DMS79 treated with DMSO at 0.1 percent for 48 hours (cell line): Measurements from ENCODE around the gene CALD1.

Experiments used
- DNase-seq: peaks from one replicate; lab custom pipeline; 2025; lab: John Stamatoyannopoulos, UW

The CALD1 gene

DNA sequence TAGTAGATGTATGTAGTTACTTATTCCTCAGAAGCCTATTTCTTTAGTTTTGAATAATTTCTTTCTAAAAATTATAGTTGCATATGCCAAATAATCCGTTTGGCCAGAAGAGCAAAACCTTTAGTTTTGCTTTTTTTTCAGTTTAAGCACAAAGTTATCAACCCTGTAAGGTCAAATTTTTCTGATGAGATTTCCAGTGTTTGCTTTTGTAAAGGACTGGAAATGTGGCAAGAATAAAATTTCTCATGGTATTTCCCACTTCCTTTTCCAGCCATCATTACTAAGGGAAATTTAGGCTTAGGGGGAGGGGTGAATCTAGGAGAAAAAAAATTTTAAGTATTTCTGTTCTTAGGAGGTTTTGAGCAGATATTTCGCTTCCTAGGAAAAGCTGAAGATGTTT lies 7.6 kb downstream of the CALD1 start:
- DNase-seq: no peak

DNA sequence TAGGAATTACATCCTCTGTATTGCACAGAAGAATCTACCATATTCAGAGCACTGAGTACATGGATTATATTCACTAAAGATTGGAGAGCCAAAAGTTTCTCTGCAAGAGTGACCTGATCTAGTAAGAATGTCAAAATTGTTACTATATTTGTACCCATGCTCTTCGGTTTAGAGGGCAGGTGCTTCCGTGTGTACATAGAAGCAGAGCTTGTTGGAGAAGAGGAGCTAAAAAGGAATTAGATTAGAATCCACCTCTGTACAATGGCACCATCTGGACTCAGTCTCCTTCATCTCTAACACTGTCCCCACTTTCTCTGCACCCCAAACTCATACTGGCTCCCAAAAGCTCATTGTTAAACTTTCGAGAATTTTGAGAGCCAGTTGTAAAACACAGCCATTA lies 8.3 kb downstream of the CALD1 start:
- DNase-seq: no peak

DNA sequence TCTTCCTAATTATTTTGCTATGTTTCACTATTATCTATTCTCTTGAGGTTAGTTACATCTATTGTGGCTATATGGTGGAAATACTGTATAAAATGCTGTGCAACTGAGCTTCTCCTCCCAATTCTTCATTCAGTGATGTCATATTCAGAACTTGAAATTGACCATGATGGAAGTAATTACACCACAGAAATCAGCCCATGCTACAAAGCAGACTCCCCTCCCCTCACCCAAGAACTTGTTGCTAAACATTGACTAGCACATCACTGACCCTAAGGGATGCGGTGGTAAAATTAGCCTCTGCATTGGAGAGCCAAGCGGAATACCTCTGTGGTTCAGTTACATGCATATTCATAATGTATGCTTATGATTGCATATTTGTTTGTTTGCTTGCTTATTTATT lies 8.8 kb downstream of the CALD1 start:
- DNase-seq: no peak

DNA sequence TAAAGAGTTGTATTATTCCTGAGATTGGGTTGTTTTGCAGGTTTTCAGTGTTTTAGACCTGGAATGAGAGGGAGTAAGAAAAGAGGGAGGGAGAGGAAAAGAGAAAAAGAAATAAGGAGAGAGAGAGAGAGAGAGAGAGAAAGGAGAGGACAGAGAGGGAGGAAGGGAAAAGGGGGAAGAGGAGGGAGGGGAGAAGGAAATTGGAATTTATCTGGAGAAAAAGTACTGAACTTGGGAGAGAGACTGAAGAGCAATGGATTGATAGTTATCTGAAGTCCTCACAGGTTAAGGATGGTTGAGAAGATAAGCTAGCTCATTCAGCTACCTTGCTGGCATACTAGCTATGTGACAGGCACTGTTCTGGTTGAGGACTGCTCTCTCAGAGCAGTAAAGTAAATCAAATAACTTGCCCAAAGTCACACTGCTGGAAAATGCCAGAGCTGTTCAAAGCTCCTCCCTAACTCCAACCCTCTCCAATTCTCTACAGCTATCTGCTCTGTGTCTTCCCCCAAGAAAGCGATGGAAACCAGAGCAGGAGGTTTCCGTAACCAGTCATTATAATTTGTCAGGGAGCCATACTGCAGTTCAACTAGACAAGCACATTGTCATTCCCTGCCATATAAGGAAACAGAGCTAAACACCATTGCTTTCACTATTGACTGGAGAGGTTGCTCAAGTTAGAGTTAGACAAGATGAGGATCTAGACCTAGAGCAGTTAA lies 10.7 kb downstream of the CALD1 start:
- DNase-seq: no peak

DNA sequence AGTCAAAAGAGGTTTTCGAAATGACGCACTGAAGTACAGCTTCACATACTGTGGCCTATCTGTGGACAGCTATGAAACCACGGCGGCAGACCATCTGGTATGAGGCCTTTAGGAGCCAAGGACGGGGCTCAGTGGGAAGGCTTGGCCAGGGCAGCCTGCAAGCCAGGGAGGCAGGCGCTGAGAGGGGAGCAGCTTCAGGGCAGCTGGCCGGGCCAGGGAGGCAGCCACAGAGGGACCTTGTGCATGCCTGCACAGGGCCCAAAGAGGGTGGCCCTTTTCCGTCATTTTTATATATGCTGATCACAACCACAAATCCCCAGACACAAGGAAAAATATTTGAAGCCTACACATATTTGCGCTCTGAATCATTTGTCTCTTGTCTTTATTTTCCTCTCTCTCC lies 13.5 kb downstream of the CALD1 start:
- no peak for DNase-seq

DNA sequence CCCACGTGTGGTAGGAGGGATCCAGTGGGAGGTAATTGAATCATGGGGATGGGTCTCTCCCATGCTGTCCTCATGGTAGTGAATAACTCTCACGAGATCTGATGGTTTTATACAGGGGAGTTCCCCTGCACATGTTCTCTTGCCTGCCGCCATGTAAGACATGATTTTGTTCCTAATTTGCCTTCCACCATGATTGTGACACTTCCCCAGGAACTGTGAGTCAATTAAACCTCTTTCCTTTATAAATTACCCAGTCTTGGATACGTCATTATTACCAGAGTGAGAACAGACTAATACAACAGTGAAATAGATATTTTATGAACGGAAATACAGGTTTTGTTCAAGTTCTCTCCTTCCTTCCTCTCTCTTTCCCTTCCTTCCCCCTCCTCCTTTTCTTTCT lies 15.8 kb downstream of the CALD1 start:
- no peak for DNase-seq

DNA sequence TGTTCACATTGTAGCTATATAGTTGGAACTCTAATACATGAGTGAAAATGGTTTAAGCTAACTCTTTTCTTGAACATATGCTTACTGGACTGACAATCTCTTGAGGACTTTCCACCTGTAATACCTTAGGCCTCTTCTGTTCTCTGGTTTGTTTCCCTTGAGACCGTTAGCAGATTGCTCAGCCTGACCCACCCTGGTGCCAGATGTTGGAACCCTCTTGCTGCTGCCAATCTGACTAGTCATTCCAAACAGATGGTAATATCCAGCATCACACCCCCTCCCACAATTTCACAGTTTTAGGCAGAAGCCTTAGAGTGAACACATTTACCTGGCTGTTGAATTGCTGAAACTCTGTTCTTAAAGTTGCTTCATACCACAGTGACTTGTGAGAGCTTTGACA lies 18.7 kb downstream of the CALD1 start:
- DNase-seq: no peak

DNA sequence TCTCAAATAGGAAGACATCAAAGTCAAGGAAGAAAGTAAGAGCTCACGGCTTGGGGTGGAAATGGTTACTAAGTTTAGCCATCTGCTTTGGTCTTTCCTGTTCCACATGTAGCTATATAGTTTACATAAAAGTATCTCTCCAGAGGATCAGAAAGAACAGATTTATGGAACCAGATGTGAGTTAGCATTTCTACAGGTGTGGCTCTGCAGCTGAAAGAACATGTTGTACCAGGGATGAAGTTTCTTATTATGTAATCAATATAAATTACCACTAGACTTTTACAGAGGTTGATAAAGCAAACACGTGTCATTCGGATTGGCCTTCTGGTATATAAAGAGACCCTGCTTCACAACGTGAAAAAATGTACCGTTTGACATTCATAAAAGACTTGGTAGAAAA lies 19.9 kb downstream of the CALD1 start:
- DNase-seq: no peak

DNA sequence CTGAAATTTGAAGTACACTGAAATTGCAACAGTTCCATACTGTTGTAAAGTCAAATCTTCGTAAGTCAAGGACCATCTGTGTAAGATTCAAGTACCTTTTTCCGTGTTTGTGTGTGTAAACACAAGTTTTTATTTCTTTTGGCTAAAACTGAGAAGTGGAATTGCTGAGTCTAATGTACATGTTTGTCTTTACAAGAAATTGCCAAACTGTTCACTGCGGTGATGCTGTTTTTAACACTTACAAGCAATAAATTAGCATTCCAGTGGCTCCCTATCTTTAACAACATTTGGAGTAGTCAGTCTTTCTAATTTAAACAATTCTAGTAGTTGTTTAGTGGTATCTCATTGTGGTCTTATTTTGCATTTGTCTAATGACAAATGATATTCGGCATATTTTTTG lies 23.3 kb downstream of the CALD1 start:
- no peak for DNase-seq

DNA sequence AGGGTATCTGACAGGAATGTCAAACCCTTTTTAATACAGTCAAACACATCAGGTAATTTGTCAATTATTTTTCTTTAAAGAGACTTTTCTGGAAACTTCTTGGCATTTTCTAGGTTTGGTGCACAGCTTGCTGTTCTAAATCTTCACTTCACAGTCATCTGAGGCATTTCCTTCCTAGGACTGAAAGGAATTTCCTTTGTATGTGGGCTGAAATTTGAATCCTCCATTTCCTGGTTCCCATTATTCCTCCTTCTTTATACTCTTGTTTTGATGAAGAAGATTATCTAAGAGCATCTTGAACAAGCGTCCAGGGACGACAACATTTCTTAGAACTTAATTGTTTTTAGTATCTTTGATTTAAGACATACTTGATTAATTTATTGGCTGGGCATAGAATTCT lies 24.9 kb downstream of the CALD1 start:
- no peak for DNase-seq

DNA sequence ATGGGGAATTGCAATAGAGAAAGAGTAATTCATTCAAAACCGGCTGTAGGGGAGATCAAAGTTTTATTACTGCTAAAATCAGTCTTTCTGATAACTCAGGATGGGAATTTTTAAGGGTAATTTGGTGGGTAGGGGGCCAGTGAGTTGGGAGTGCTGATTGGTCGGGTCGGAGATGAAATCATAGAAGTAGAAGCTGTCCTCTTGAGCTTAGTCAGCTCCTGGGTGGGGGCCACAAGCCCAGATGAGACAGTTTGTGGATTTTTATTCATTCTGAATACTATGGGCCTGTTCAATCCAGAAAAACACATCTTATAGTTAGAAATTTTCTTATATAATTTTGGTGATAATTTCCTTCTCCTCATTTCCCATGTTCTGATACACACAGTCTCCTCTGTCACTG lies 25.4 kb downstream of the CALD1 start:
- DNase-seq: no peak

DNA sequence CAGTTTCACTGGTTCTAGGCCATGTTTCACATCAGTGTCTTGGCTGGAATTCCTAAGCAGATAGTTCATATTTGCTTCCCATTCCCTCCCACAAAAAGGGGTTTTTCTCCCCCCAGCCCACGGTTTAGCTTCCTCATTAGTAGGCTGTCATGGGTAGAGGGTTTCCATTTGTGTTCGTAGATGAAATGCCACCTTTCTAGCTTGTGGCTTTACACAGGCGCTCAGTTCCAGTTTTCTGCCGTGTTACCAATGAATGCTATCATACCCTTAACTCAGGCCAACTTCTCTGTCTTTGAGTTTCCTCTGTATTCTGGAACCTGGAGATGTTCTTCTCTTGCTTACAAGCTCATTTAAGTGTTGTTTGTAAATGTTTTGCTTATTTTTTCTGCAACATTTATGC lies 26.8 kb downstream of the CALD1 start:
- no peak for DNase-seq

DNA sequence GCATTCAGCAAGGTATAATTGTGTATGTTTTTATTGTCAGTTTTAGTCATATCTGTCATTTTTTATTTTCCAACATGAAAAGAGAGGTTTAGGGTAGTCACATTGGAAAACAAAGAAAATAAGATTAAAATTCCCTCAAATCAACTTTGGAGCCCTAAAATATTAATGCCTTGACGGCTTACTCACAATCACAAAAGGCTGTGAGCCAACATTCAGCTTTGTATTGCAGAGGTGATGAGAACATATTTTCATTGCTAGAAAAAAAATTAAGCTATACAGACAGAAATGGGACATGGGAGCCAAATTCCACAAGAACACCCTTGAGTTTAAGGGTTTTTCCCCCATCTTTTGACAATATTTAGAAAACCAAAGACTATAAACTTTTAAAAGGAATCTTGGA lies 30.2 kb downstream of the CALD1 start:
- no peak for DNase-seq

DNA sequence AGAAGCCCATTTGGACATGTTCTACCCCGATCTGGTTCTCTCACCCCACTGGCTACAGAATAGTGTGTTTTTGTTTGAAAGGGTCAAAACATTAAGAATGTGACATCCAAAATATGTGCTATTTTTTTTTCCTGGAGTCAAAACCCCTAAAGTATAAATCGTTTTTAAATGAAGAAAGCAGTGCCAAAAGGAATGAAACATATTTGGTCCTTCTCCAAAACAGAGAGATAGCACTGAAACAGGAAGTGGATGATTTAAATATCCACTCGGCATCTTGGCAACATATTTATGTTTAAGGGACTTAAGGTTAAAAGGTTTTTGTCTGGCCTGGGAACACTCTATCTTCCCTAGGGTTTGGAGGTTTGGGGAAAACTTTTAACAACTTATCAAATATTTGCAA lies 32.3 kb downstream of the CALD1 start:
- no peak for DNase-seq

DNA sequence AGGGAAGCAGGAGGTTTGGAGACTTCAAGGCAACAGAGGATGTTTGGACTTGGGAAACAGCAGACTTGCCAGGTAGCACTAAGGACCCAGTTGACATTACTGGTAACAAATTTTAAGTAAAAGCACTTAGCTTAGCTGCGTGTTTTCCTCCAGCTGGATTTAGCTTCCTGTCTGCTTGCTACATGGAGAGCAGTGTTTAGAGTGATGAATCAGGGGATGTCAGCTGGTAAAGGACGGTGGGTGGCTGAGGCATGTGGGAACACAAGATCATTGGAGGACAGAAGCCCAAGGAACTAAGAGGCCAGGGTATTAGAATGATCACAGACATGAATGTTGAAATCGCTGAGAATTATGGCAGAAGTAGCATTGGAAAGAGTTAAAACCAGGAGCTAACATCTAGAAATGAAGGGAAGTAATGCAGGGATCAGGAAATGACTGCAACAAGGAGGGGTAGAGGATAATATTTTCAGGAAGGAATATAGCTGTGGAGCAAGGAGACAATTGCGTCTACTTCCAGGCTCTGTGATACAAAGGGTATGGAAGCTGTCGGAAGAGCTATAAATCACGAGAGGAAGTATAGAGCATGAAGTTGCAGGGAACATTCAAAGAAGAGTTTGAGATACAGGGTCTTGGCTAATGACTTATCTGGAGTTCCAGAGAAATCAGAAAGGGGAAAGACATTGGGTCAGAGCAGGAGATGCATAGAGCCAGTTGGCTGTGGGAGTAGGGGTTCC lies 34.4 kb downstream of the CALD1 start:
- no peak for DNase-seq

DNA sequence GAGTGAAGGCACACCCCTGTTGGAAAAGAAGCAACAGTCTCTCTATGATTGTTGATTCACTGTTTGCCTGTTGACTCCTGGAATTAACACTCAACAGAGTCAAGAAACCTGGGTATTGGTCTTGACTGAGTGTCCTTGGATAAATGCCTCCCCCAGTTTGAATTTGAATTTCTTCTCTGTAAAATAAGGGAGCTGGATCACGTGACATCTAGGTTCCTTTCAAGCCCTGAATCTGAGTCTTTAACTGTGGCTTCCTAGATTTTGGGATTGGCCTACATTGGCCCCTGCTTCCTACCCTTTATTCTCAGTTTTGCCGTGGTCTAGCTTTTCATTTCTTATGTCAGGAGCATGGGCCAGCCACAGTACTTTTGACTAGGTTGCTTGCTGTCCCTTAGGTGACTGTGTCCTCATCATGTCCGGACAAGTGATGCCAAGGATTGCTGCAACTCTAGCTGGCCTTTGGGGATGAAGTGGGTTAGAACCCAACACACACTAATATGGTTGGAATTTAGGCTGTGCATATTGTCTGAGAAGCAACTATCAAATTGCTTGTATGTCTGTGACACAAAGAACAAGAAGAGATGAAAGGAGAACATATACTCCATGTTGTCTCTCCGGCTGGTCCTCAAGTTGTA lies 35.4 kb downstream of the CALD1 start:
- no peak for DNase-seq

DNA sequence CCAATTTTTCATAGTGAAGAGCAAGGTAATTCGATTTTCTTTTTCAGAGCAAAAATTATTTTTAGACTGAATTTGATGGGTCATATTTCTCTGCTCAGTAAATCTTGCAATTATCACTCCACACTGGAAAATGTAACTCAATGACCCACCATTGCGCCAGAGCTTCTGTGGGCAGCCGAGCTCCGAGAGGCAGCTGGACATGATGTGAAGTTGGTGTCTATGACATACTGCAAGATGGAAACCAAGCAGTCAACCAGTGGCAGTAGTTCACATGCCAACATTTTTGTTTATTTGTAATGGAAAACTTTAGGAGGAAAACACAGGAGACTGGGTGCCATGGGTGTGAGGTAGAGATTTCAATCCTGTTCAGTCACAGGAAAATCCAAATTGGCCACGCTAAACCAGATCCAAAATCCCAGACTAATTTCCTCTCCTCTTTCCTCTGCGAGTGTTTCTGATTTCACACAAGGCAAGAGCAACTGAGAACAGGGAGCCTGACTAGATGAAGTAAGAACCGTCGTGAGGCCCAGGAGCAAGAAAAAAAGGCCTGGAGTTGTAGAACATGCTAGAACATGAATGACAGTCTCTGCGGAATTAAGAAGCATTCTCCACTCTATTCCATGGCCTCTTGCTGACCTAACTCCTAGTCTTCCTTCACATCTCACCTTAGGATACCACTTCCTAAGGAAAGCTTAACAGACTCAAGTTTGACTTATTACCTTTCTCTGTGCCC lies 39.3 kb downstream of the CALD1 start:
- DNase-seq: no peak

DNA sequence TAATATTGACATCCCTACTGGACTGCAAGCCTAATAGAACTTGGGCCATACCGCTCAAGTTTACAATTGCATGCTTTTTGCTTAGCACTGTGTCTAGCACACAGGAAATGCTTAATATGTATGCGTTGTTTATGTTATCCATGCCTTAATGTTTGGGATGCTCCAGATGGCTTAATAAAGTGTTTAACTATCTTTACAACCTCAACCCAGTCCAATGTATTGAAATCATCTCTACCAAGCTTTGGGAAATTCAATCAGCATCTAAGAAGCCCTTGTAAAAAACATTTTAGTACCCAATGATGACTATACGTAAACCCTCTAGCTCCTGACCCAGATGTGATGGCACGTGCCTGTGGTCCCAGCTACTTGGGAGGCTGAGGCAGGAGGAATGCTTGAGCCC lies 40.0 kb downstream of the CALD1 start:
- DNase-seq: no peak

DNA sequence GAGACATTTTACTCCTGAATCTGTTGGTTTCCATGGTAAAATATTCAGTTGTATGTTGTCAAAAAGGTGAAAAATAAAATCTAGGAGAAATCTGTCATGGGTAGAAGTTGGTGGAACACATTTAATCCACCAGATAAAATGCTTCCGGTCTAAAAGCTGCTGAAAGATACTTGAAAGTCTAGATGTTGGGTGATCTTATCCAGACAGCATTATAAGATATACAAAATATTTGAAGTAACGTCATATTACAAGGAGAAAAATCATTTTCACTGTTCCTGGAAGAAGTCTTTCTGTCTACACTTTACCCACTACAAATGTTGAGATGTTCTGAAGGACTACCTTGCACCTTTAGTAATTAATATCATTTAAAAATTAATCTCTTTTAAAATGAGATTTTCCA lies 40.9 kb downstream of the CALD1 start:
- no peak for DNase-seq

DNA sequence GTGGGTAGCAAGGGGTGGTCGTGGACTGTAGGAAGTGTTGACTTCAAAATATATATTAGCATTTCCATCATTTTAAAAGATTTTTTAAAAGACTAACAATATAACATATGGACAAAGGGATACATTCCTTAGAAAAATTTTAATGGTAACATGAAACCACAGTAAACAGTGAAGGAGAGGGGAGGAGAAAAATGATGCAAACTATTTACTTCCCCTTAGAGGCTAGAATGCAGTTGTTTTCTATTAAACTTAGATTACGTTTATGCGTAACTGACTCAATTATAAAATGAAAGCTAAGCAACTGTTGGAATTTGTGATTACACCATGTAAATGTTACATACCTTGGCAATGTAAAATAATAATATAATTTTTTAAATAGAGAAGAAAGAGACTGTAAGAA lies 41.3 kb downstream of the CALD1 start:
- no peak for DNase-seq

DNA sequence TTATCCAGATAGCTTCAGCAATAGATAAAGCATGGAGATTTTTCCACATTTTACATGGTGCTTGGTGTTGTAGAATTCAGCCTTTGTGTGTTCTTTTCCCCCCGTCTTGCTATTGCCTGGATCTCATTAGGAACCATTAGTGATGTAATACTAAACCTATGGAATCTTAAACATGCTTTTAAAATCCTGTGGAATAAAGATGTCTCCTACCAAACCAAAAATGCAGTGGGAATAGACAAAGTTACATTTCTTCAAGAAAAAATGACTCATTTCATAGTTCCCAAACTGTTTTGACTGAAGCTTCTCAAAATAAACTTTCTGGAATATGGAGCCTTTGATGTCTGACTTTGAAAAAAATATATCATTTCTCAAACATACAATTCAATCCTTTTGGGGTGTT lies 44.0 kb downstream of the CALD1 start:
- DNase-seq: no peak

DNA sequence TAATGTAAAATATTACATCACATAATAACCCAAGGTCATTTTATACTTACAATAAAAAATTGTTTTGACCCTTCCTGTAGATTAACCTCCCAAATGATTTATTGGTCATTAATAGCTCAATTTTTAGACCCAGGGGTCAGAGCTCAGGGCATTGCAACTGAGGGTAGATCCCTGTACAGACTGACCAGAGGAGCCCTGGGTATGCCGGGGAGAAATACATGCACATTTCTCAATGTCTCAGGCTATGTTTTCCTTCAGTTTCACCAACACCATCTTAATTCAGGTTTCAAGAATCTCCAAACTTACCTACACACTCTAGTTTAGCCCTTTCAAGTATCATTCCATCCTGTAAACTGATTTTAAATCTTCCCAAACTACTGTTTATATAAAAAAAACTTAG lies 46.2 kb downstream of the CALD1 start:
- DNase-seq: no peak

DNA sequence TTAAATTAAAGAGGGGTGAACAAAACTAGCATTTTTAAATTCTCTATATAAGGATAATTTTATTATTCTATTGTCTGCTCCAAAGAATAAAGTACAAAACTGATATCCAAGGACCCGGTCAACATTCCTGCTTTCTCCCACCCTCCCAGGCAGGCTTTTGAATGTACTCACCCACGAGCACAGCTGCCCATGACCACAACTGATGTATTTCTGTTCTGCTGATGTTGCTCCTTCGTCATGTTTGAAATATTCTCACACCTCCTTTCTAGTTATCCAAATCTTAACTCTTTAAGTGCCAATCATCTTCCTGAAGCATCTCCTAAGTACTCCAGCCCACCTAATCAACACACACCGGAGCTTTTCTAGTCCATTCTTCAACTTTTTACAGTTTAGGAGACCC lies 46.7 kb downstream of the CALD1 start:
- DNase-seq: no peak
